GM12891 (cell line): ENCODE results near the gene MINDY1.

ENCODE experiments used
- DNase-seq: peaks from one replicate; pipeline ENCODE4 v3.0.0; 2011; ENCODE audit warnings: low spot score; ENCODE audit not compliant: insufficient read length
- FAIRE-seq: peaks from 2 replicates; lab custom pipeline; 2011; peaks lifted over from hg19 to GRCh38; lab: Jason Lieb, UNC
- PAX5 ChIP-seq: IDR thresholded peaks from 2 replicates; pipeline ENCODE4 v1.6.1; 2011; ENCODE audit warnings: low read length, moderate library complexity, mild to moderate bottlenecking; ENCODE audit not compliant: insufficient read depth, severe bottlenecking
- POLR2A ChIP-seq: IDR thresholded peaks from 2 replicates; pipeline ENCODE4 v1.6.1; 2011; ENCODE audit warnings: low read depth, low read length, control low read depth
- POLR2AphosphoS5 ChIP-seq: IDR thresholded peaks from 2 replicates; pipeline ENCODE4 v1.6.1; 2011; ENCODE audit warnings: low read depth, low read length, control low read depth
- POU2F2 ChIP-seq: IDR thresholded peaks from 2 replicates; pipeline ENCODE4 v1.6.1; 2011; ENCODE audit warnings: low read depth, mild to moderate bottlenecking, control low read depth, low read length, moderate library complexity
- SPI1 ChIP-seq: IDR thresholded peaks from 2 replicates; pipeline ENCODE4 v1.6.1; 2011; ENCODE audit warnings: low read depth, low read length, control low read depth
- TAF1 ChIP-seq: IDR thresholded peaks from 2 replicates; pipeline ENCODE4 v1.6.1; 2011; ENCODE audit warnings: low read depth, low read length, control low read depth

Gene MINDY1

DNA sequence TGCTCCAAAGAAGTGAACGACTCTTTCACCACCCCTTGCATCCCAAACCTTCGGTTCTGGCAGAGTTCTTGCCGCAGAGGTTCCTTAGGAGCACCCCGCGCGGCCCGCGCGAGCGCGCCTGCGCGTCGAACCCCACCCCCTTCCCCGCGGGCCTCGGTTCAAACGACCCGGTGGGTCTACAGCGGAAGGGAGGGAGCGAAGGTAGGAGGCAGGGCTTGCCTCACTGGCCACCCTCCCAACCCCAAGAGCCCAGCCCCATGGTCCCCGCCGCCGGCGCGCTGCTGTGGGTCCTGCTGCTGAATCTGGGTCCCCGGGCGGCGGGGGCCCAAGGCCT is 40.9 kb upstream of the MINDY1 start, which contains the start of gene C1orf56:
Gene C1orf56, plus strand, starts transcription at position 161 of the 334 bp plus-strand sequence. Its CDS starts 97 bp downstream, at position 258.
- FAIRE-seq (peak; percentile 71), DNase-seq (peak; percentile 79)
- TF ChIP-seq POLR2A: 0 out of 2 replicates have a peak, but pooled peaks have one; percentile 45
- no peak for TF ChIP-seq SPI1

DNA sequence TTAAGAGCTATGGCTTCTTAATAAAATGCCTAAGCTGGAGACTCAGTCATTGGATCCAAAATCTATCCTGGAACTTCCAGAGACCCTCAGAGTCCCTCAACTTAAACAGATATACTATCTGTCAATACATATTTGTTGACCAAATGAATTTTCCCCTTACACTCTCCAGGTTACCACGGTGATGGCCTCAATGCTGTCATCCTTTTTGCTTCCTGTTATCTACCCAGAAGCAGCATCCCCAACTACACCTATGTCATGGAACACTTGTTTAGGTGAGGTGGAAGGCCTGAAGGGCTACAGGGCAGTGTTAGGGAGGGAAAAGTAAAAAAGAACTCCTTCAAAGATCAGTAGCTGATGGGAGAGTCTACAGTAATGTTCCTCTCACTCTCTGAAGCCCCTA is 36.5 kb upstream of the MINDY1 start:
- TF ChIP-seq PAX5: no peak
- no peak for TF ChIP-seq SPI1
- TF ChIP-seq TAF1: no peak
- no peak for TF ChIP-seq POU2F2
- TF ChIP-seq POLR2AphosphoS5: no peak
- no peak for TF ChIP-seq POLR2A
- no peak for FAIRE-seq
- no peak for DNase-seq

DNA sequence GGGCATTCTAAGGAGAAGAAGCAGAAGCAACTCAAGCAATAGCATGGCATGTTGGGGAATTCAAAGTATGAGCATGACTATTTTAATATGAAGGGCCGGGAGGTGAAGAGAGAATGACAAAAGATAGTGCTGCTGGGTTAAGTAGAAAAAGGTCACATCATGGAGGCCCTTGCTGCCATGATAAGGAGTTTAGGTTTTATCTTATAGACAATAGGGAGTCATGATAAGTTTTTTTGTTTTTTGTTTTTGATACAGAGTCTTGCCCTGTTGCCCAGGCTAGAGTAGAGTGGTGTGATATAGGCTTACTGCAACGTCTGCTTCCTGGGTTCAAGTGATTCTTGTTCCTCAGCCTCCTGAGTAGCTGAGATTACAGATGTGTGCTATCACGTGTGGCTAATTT is 32.8 kb upstream of the MINDY1 start:
- TF ChIP-seq SPI1: no peak
- TF ChIP-seq TAF1: no peak
- no peak for TF ChIP-seq POU2F2
- TF ChIP-seq POLR2A: no peak
- TF ChIP-seq POLR2AphosphoS5: no peak
- TF ChIP-seq PAX5: no peak
- no peak for FAIRE-seq
- DNase-seq: no peak

DNA sequence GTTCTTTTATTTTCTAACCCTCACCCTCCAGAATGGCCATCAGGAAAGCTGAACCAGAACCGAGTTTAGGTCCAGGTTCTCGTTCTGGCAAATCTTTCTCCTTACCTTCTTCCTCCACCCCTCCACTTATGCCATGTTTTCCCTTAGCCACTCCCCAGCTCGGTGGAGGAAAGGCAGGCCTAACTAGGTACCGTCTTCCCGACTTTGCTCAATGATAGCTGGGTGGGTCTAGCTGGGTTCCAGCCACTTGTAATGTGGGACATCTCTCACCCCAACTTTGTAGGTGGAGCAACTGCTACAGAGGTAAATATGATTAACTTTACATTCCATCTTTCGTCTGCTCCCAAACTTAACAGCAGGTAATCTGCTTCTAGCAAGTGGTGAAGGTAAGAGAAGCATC is 30.3 kb upstream of the MINDY1 start:
- TF ChIP-seq POLR2A (no peak), POLR2AphosphoS5 (no peak), TAF1 (no peak), PAX5 (no peak), POU2F2 (no peak), SPI1 (no peak)
- DNase-seq (no peak), FAIRE-seq (no peak)

DNA sequence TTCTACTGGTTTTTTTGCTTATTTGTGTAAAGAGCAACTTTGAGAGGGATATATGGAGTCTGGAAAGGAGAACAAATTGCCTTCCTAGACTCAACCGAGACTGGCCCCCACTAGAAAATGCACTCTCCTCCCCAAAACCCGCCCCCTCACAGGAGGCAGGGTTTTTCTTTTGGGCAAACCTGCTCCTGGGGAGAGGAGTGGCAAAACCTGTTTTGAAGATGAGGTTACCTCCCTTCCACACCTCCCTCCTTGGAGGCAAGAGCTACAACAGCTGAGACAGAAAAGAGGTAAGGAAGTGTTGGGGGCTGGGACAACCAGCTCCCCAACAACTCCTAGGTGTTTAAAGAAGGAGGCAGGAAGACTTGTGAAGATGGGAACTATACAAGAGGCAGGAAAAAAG is 29.7 kb upstream of the MINDY1 start, which contains the start of gene BNIPL:
Gene BNIPL, plus strand, starts transcription at position 231 of the 400 bp plus-strand sequence. Its CDS starts 140 bp downstream, at position 371.
- DNase-seq: no peak
- no peak for TF ChIP-seq POU2F2
- no peak for TF ChIP-seq POLR2A
- TF ChIP-seq PAX5: no peak
- TF ChIP-seq SPI1: no peak
- no peak for TF ChIP-seq TAF1
- no peak for TF ChIP-seq POLR2AphosphoS5
- no peak for FAIRE-seq

DNA sequence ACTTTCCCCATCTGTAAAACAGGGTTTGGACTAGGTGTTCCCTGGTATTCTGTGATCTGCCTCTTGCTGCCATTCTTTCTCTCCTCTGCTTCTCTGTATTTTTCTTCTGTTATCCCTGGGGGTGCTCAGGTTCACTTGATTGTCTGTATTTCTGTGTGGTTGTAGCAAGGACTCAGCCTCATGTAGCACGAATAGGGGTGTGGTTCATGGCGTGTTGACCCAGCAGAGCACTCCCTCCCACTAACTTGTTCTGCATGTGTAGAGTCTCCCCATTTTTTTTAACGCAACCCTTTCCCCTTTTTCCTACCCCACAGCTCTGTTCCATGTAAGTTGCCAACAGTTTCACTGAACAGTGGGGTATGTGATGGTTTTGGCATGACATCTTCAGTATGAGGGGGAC is 28.5 kb upstream of the MINDY1 start:
- FAIRE-seq (no peak), DNase-seq (no peak)
- no peak for TF ChIP-seq POLR2A
- no peak for TF ChIP-seq POLR2AphosphoS5
- TF ChIP-seq POU2F2: no peak
- no peak for TF ChIP-seq TAF1
- TF ChIP-seq SPI1: no peak
- no peak for TF ChIP-seq PAX5

DNA sequence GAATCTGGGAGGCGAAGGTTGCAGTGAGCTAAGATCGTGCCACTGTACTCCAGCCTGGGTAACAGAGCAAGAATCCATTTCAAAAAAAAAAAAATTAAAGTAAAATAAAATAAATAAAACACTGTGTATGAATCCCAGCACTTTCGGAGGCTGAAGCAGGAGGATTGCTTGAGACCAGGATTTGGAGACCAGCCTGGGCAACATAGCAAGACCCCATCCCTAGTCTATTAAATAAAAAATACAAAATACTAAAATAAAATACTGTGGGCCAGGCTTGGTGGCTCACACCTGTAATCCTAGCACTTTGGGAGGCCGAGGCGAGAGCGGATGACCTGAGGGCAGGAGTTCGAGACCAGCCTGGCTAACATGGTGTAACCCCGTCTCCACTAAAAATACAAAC is 25.5 kb upstream of the MINDY1 start:
- no peak for DNase-seq
- TF ChIP-seq SPI1 (no peak), POLR2A (no peak), POLR2AphosphoS5 (no peak)
- no peak for FAIRE-seq

DNA sequence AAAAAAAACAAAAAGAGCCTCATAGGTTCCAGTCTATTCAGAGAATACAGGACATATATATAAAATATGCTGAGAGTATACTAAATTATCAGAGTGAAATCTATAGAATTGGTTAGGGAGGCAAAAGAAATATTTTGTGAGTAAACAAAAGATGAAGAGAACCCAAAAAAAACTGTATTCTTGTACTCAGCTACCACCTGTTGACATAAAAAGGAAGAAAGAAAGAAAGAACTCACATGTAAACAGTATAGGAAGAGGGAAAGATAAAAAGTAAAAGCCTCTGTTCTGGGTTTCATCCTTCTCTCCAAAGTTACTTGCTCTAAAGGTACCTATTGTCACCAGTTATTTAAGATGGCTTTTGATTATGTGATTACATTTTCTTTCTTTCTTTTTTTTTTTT is 19.8 kb upstream of the MINDY1 start:
- TF ChIP-seq POU2F2 (no peak), SPI1 (no peak), POLR2A (no peak), PAX5 (no peak), TAF1 (no peak), POLR2AphosphoS5 (no peak)
- DNase-seq (no peak), FAIRE-seq (no peak)

DNA sequence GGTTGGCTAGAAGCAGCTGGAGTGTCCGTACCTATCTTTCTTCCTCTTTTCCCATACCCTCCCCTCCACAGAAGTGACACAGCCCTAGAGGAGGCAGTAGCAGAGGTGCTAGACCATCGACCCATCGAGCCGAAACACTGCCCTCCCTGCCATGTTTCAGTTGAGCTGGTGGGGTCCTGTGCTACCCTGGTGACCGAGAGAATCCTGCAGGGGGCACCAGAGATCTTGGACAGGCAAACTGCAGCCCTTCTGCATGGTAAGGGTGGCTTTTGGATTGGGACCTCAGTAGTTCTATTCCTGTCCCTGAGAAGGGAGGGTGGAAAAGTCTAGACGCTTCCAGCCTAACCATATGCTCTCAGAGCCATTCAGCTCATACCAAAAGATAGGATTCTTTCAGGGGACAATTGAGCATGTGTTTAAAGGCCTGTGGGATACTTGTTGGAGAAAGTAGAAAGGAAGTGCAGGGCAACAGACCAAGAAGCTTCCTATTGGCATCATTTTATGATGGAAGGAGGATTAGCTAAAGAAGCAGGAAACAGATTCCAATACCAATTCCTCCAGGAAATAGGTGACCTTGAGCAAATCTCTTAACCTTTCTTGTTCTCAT is 17.9 kb upstream of the MINDY1 start:
- FAIRE-seq: peak; percentile 95
- TF ChIP-seq PAX5: no peak
- TF ChIP-seq POLR2AphosphoS5: no peak
- no peak for TF ChIP-seq SPI1
- no peak for TF ChIP-seq POU2F2
- no peak for TF ChIP-seq POLR2A
- DNase-seq: peak; percentile 74

DNA sequence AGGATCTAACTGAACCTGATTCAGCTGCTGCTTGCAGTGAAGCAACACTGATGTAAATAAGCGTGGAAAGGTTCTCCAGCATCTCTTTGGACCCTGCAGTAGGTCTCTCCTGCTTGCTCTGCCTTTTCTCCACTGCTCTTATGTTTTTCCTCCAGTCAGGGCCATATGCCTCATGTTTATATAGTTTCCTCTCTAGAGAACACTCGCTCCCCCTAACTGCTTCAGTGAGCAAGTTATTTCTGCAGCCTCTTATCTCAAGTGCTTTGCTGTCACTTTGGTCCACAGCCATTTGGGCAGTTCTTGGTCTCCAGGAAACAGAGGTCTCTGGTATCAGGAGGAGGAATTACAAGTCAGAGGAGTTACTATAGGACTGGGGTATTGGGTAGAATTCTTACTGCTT is 6.8 kb upstream of the MINDY1 start:
- DNase-seq (no peak), FAIRE-seq (no peak)
- TF ChIP-seq POLR2A (no peak), TAF1 (no peak), POU2F2 (no peak), PAX5 (no peak), SPI1 (no peak), POLR2AphosphoS5 (no peak)
